SH-SY5Y (cell line): ENCODE data around the gene HNRNPR.

Source experiments
- GATA2 ChIP-seq: IDR thresholded peaks from 2 replicates; pipeline ENCODE4 v1.6.1; 2011; ENCODE audit warnings: mild to moderate bottlenecking, low read depth, low read length
- GATA3 ChIP-seq: IDR thresholded peaks from 2 replicates; pipeline ENCODE4 v1.6.1; 2011; ENCODE audit warnings: low read depth, mild to moderate bottlenecking, low read length, moderate library complexity

HNRNPR gene

GRCh38 chr1:23370709-23371584, 26.9 kb upstream of the HNRNPR start:
- no peak for TF ChIP-seq GATA3
- TF ChIP-seq GATA2 = no peak

- TF ChIP-seq GATA3 (no peak), GATA2 (no peak)
Measured at GRCh38 chr1:23370330-23370708, 26.2 kb upstream of the HNRNPR start.

- TF ChIP-seq GATA3 (no peak), GATA2 (no peak)
Measured at GRCh38 chr1:23369335-23370013, 25.4 kb upstream of the HNRNPR start, which contains the start of gene ZNF436. ZNF436 (minus strand) TSS chr1:23369836; CDS start chr1:23368005, 1,831 bp downstream.

- TF ChIP-seq GATA3 = no peak
- no peak for TF ChIP-seq GATA2
Measured at GRCh38 chr1:23368562-23369334, 24.7 kb upstream of the HNRNPR start.

GRCh38 chr1:23367791-23368561, 23.9 kb upstream of the HNRNPR start:
- no peak for TF ChIP-seq GATA3
- no peak for TF ChIP-seq GATA2

GRCh38 chr1:23367451-23367790, 23.3 kb upstream of the HNRNPR start:
- TF ChIP-seq GATA3 (no peak), GATA2 (no peak)

GRCh38 chr1:23366598-23366997, 22.5 kb upstream of the HNRNPR start:
- TF ChIP-seq GATA3 = no peak
- no peak for TF ChIP-seq GATA2

- TF ChIP-seq GATA3 (no peak), GATA2 (no peak)
Measured at GRCh38 chr1:23366146-23366545, 22.1 kb upstream of the HNRNPR start.

- no peak for TF ChIP-seq GATA2
Measured at GRCh38 chr1:23362218-23362713, 18.2 kb upstream of the HNRNPR start.

GRCh38 chr1:23358310-23358875, 14.3 kb upstream of the HNRNPR start:
- TF ChIP-seq GATA3 = no peak
- no peak for TF ChIP-seq GATA2

- TF ChIP-seq GATA2 (no peak), GATA3 (no peak)
Measured at GRCh38 chr1:23357138-23357908, 13.2 kb upstream of the HNRNPR start.

- no peak for TF ChIP-seq GATA3
- TF ChIP-seq GATA2 = no peak
Measured at GRCh38 chr1:23356471-23357137, 12.5 kb upstream of the HNRNPR start.

- TF ChIP-seq GATA3 (no peak), GATA2 (no peak)
Measured at GRCh38 chr1:23354245-23354644, 10.2 kb upstream of the HNRNPR start.
